GM19463 (cell line): ENCODE measurements around the gene SSR2.
"Not testable (repeated sequence)": the region's sequence is repeated elsewhere in the genome, so short reads cannot be mapped to it uniquely, and the experiment has no call there.

Source experiments
- ATAC-seq: cut with Tn5 transposase; IDR thresholded peaks from one replicate; pipeline ENCODE4 v1.9.1; 2021; ENCODE audit warnings: mild to moderate bottlenecking, moderate library complexity; ENCODE audit not compliant: unreplicated experiment

SSR2 gene

DNA sequence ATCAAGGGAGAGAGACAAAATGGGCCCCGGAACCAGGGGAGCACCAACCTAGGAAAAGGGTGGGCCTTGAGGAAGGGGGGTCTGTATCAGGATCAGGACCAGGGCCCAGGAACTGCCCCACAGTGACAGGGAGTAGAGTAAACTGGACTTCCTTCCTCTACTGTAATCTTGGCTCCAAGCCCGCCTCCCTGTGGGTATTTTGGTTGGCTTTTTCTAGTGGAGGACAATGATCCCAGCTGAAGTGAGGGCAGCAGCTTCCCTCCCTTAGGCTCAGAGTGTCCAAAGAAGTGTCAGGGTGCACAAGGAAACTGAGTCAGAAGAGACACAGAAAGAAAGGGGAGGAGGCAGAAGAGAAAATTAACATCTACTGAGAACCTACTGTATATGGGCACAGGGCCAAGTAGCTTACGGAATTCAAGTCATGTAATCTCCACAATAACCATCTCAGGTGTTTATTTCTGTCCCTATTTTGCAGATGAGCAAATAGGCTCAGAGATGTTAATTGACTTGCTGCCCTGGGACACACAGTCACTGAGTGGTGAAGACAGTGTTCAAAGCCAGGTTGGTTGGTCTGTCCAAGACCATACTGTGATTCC is 28.0 kb upstream of the SSR2 start:
- no peak for ATAC-seq

- ATAC-seq, result no peak
These were observed 24.3 kb upstream of the SSR2 start for GRCh38 chr1:156045076-156045475.

DNA sequence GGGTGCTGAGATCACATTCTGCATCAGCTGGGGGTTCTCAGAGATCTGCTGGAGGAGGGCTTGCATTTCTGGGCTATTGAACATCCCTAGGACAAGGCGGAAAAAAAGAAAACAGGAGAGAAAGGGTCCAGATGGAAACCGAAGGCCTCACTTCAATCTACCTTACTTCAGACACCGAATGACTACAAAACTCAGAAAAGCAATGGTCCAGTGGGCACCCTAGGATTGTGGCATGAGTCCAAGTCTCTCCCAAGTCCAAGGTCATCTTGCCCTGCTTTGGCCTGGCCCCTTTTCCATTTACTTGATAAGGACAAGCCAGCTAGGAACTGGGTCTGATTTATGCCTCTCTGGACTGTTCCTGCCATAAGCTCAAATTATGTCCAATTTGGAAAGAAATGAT is 22.1 kb upstream of the SSR2 start:
- ATAC-seq, result no peak

DNA sequence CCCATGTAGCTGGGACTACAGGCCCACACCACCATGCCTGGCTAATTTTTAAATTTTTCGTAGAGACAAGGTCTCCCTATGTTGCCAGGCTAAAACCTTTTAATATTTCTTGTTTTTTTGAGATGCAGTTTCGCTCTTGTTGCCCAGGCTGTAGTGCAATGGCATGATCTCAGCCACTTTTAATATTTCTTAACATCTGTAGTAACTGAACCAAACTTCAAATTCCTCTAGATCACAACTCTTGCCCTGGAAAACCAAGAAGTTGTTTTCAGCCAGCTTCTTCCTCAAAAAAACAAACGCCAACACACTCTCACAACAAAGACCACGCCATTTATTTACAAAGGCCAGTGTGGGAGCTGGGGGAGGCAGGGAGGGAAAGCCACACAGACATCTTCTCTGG is 14.2 kb upstream of the SSR2 start:
- ATAC-seq, result not testable (repeated sequence)

DNA sequence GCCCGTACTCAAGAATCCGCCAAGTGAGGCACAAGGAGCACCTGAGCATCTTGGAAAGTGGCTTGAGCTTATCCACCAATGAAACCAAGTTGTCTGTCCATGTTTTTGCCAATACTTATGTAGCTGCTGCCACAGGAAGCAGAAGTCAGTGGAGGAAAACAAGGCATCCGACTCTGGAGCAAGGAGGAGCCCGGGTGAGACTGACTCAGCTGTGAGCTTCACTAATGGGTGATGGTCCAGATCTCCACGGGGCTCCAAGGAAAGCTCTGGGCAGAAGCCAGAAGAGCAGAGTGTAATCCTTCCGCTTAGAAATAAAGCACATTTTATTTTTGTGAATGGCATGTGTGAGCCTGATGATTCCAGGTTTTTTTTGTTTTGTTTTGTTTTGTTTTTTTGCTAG is 12.3 kb upstream of the SSR2 start:
- no peak for ATAC-seq

DNA sequence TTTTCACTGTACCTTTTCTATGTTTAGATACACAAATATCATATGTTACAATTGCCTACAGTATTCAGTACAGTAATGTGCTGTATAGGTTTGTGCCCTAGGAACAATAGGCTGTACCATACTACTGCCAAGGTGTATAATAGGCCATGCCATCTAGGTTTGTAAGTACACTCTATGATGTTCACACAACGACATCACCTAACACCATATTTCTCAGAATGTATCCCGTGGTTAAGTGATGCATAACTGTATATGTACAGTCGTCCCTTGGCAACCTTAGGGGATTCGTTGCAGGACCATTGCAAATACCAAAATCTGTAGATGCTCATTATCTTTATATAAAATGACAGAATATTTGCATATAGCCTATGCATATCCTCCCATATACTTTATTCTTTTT is 5.8 kb upstream of the SSR2 start:
- no peak for ATAC-seq

DNA sequence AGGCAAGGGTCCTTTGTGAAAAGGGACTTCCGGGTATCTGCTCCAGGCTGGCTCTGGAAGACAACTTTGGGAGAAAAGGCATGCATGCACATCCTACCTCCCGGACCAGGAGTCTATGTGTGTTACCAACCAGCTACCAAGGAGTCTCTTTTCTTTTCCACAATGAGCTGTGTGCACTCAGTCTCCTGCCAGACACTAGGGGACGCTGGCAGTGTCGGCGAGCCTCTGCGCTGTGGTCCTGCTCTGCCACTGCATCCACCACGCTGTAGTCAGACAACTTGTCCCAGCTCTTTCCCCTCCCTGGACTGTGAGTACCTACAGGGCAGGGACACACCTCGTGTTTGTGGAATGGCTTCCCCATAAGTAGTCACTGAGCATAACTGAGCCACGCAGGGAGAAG is 5.1 kb upstream of the SSR2 start:
- ATAC-seq, result peak; percentile 54

DNA sequence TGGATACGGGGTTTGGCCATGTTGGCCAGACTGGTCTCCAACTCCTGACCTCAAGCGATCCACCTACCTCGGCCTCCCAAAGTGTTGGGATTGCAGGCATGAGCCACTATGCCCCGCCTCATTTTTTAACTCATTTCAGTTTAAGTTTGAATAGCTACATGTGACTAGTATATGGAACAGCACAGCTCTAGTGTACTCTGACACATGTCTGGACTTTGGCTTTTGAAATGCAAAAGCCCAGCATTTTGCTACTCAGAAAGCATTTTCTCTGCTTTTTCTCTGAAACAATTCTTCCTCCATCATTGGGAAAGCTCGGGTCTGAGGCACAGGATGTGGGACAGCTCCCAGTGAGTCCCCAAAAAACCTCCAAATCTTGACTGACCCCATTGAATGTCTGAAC is 4.0 kb upstream of the SSR2 start:
- no peak for ATAC-seq

DNA sequence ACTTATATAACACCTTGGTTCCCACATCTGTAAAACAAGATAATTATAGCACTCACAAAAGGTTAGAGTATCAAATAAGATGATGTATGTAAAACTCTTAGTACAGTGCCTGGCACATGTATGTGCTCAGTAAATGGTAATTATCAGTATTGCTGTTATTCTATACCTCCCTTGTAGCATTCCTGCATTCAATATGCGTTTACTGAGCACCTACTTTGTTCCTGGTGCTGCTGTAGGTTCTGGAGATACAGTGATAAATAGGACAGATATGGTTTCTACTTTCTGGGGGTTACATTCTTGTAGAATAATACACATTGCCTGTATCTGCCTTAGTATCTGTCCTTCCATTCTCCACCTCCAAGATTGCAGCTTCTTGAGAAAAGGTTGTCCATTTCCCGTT is 1.2 kb upstream of the SSR2 start:
- ATAC-seq, result no peak

GRCh38 chr1:156021093-156021428 is 310 bp upstream of the SSR2 start:
- no peak for ATAC-seq

GRCh38 chr1:156019946-156020292 is 832 bp downstream of the SSR2 start:
- ATAC-seq, result no peak

- no peak for ATAC-seq
These were observed 5.9 kb downstream of the SSR2 start for GRCh38 chr1:156014829-156015228.

DNA sequence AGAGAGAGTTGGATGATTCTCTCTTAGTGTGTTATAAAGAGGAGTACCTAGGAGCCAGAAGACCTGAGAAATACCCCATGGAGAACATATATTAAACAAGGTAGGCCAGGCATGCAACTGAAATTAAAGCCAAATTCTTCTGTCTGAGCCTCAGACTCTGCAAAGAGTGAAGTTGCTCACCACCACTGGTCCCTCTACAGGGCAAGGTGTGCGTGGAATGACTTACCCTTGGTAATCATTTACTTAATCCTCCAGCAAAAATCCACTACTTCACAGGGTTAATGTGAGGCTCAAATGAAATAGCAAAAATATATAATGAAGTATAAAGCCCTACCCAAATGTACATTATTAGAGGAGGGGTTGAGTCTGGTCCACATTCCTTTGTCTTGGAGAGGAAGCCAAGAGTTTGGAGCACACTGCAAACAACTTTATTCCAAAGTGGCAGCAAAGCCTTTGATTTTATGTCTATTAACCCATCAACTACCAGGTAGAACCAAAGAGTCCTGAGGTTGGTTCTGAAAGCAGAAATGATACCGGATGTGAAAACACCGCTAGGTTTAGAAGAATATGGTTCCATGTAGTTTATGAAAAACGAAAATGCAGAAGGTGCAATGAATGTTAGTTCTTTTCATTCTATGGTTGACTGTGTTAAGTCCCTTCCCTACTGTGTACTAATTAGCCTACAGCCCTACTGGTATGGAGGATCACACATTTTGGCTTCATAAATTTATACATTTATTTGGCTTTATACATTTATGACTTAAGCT is 8.5 kb downstream of the SSR2 start:
- ATAC-seq, result peak; percentile 80

- no peak for ATAC-seq
These were observed 11.3 kb downstream of the SSR2 start for GRCh38 chr1:156009404-156009803.

DNA sequence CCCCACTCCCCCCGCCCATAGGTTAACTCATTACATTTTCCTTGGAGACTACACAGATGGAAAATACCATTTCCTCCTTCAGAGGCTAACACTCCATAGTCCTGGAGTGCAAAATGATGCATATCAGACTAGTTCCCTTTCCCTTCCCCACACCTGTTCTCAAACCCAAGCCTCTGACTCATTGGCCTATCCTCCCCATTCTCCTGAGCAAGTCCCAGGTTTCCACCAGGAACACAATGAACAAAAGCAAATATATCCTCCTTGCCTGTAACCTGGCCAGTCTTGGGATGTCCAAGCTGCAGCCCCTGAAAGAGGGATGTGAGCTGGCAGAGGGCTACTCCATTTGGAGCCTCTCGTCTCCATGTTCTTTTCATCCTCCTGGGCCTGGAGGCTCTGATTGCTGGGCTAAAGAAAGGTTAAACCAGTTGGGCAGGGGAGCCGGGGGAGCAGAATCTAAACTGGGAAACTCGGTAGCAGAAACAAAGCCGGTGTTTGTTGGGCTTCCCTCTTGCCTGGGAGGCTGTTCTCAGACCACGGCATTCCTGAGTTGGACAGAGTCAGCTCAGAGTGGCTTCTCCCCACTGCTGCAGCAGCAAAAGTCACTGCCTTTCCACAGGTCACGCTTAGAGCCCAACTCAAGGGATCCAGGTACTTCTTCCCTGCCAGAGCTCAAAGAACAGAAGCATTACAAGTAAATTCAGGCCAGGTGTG is 13.9 kb downstream of the SSR2 start:
- ATAC-seq, result no peak

DNA sequence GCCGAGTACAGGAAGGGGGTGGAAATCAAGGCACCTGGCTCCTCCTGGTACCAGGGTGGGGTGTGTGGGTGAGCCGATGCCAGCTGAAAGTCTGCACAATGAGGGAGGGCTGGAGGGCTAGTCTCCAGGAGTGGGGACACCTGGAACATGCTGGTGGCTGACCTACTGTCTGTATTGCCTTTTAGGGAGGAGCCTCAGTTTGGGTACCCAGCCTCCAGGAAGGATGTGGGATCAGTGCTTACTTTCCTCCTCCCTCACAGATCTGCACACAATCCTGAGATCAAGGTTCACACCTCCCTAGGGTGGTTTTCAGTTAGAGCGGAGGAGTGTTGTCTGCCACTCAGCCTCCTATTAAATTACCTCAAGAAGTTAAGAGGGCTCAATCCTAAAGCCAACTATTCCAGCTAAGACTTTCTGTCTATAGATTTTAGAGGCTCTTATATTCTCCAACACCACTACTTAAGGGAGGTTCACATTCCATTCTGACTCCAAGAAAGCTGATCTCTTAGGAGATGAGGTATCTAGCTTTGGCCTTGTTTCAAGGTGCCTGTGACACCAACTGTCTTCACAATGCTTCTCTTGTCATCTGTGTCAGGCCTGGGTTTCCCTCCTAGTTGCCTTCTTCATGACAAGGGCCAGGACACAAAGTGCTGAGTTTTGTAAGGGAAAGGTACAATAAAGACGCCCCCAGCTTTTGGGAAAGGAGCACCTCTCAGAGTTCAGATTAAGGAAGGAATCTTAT is 15.7 kb downstream of the SSR2 start:
- ATAC-seq, result no peak

DNA sequence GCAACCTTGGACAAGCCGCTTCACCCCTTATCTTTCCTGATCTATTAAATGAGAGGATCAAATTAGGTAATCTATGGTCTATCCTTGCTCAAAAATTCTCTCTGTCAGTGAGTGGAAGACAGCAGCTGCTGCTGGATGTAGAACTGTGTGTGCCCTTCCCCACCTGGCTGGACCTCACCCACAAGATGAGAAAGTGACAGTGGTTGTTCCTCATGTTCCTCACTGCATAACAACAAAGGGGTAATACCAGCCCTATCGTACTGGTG is 16.9 kb downstream of the SSR2 start:
- ATAC-seq, result no peak

- no peak for ATAC-seq
These were observed 18.4 kb downstream of the SSR2 start for GRCh38 chr1:156002188-156002911.

DNA sequence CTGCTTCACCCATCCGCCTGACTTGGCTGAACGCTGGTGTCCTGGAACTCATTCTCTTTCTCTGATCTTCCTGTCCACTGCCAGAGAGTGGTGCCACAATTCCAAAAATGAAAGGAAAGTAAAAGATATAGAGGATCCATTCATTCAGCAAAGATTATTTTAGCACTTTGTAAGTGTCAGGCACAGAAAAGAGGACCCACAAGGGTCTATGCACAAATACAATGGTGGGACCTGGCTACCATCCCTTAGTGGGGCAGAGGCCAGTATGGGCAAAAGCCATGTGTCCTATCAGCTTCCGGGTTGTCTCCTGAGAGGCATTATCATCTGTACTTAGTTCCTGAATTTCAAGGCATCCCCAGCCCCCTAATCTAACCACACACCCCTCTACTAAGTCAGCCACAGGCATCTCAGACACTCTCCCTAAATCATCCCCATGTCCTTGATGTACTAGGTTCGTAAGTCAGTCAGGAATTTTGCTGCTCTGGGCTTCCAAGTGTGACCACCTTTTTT is 19.0 kb downstream of the SSR2 start:
- ATAC-seq, result no peak

DNA sequence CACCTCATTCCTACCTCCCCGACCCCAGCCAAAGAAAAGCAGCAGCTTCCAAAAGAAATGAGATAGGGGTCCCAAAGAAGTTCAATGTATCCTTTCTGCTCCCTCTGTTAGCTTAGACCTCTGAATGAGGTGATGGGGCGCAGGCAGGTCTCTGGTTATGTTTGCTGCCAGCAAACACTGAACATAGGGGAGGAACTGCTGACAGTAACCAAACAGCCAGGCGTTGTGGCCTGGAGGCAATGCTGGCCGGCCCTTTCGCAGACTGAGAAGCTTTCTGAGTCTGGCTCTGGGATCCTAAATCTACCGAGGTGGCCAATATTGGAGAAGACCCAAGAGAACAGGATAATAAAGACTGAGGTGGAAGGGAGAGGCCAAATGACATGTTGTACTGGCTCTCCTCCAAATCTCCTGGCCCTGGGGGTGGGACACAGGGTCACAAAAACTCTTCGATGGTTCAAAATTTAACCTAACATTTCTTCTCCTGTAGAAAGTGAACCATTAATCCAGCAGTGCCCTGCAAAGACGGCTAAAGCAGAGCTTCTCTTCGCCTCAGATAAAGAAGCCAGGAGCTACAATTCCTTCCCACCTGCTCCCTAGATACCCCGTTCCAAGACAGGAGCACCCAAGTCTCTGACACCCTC is 19.6 kb downstream of the SSR2 start:
- no peak for ATAC-seq

- no peak for ATAC-seq
These were observed 20.8 kb downstream of the SSR2 start for GRCh38 chr1:155999964-156000363.
